SK-N-SH (cell line): ENCODE results near the gene PTPRJ. TPM values are rescaled to one million over a fixed set of nuclear protein-coding genes. Genes with fewer than 3 reads are reported as not detected.

Experiments used
- CTCF ChIA-PET: fragments of 300-600, 350-600 bp; formaldehyde crosslinking; extraction: SDS; loops from one replicate; lab custom pipeline; 2021; lab: Yijun Ruan, JAX
- POLR2A ChIA-PET: fragments of 350-600 bp; sonication (Branson Sonifier 250); formaldehyde crosslinking; extraction: SDS; loops from one replicate; lab custom pipeline; 2020; ENCODE audit warnings: antibody characterized with exemption, inconsistent platforms; lab: Yijun Ruan, JAX
- DNase-seq: peaks from one replicate; pipeline ENCODE4 v3.0.0; 2012
- H2AFZ ChIP-seq: fragments of 200-600 bp; sonication (generic); 2 replicates; pipeline ENCODE4 v1.8.1; 2016; ENCODE audit warnings: antibody characterized with exemption, mild to moderate bottlenecking, low read depth
- H3F3A ChIP-seq: fragments of 200-600 bp; sonication (generic); replicated peaks from 2 replicates; pipeline ENCODE3; 2016; ENCODE audit warnings: antibody characterized with exemption, mild to moderate bottlenecking; ENCODE audit not compliant: insufficient read depth
- H3K27ac ChIP-seq, 2 experiments: fragments of 200-500 bp in 1 of 2; fragments of 200-600 bp in 1 of 2; sonication (Bioruptor generic) in 1 of 2; sonication (generic), shearing (Covaris generic) in 1 of 2; 2 replicates each; pipeline versions ENCODE4 v1.5.1 to v1.6.1; 2014 to 2016; ENCODE audit warnings: low read depth in 2 of 2, inconsistent platforms in 1 of 2, low read length in 1 of 2, mild to moderate bottlenecking in 1 of 2, mixed read lengths in 1 of 2
- H3K27me3 ChIP-seq: fragments of 200-600 bp; sonication (generic), shearing (Covaris generic); 2 replicates; pipeline ENCODE4 v1.6.1; 2016; ENCODE audit warnings: mixed run types; ENCODE audit not compliant: insufficient read depth
- H3K36me3 ChIP-seq, 2 experiments: fragments of 200-500 bp in 1 of 2; fragments of 200-600 bp in 1 of 2; sonication (Bioruptor generic) in 1 of 2; sonication (generic) in 1 of 2; replicated peaks in 1 of 2; 2 replicates each; pipeline versions ENCODE3 to v1.5.1; 2014 to 2016; ENCODE audit warnings: low read length in 1 of 2, mild to moderate bottlenecking in 1 of 2; ENCODE audit not compliant: insufficient read depth in 2 of 2, control insufficient read depth in 1 of 2
- H3K4me1 ChIP-seq, 2 experiments: fragments of 200-500 bp in 1 of 2; fragments of 200-600 bp in 1 of 2; sonication (Bioruptor generic) in 1 of 2; sonication (generic), shearing (Covaris generic) in 1 of 2; 2 replicates each; pipeline versions ENCODE4 v1.5.1 to v1.6.1; 2014 to 2016; ENCODE audit warnings: low read depth in 1 of 2, low read length in 1 of 2, mixed run types in 1 of 2; ENCODE audit not compliant: insufficient read depth in 2 of 2, control insufficient read depth in 1 of 2
- H3K4me2 ChIP-seq: fragments of 200-600 bp; sonication (generic), shearing (Covaris generic); 2 replicates; pipeline ENCODE4 v1.6.1; 2017; ENCODE audit warnings: mixed run types
- H3K4me3 ChIP-seq, 2 experiments: fragments of 200-500 bp in 1 of 2; fragments of 200-600 bp in 1 of 2; sonication (Bioruptor generic) in 1 of 2; sonication (generic), shearing (Covaris generic) in 1 of 2; 2 replicates each; pipeline versions ENCODE4 v1.5.1 to v1.8.1; 2014 to 2016; ENCODE audit warnings: low read depth in 2 of 2, inconsistent platforms in 1 of 2, low read length in 1 of 2, mild to moderate bottlenecking in 1 of 2, mixed read lengths in 1 of 2, moderate library complexity in 1 of 2
- H3K79me2 ChIP-seq: fragments of 200-600 bp; sonication (generic); 2 replicates; pipeline ENCODE4 v1.8.1; 2017; ENCODE audit warnings: mild to moderate bottlenecking; ENCODE audit not compliant: insufficient read depth
- H3K9ac ChIP-seq: fragments of 200-600 bp; sonication (generic); 2 replicates; pipeline ENCODE4 v1.6.1; 2017; ENCODE audit warnings: mixed run types
- H3K9me2 ChIP-seq: fragments of 200-600 bp; sonication (generic); 2 replicates; pipeline ENCODE4 v1.6.1; 2017; ENCODE audit warnings: mixed run types
- H3K9me3 ChIP-seq: fragments of 200-600 bp; sonication (generic); 2 replicates; pipeline ENCODE4 v1.6.1; 2017; ENCODE audit warnings: mixed run types, mild to moderate bottlenecking, moderate library complexity
- H4K20me1 ChIP-seq: fragments of 200-600 bp; sonication (generic); 2 replicates; pipeline ENCODE4 v1.6.1; 2017; ENCODE audit warnings: mild to moderate bottlenecking, mixed run types; ENCODE audit not compliant: insufficient read depth
- CHD2 ChIP-seq: fragments of 150-350 bp; IDR thresholded peaks from 2 replicates; pipeline ENCODE4 v1.6.1; 2018; ENCODE audit warnings: low read length; ENCODE audit not compliant: partially characterized antibody
- ELF1 ChIP-seq: IDR thresholded peaks from 2 replicates; pipeline ENCODE4 v1.4.0; 2012
- EP300 ChIP-seq, 2 experiments: IDR thresholded peaks; 2 replicates each; pipeline versions ENCODE4 v1.4.0 to v1.6.1; 2012; ENCODE audit warnings: borderline replicate concordance in 1 of 2, low read depth in 1 of 2, low read length in 1 of 2
- FOXJ3 ChIP-seq: sonication (generic); formaldehyde crosslinking; IDR thresholded peaks from 2 replicates; pipeline ENCODE4 v1.5.1; 2020; ENCODE audit warnings: mild to moderate bottlenecking, missing genetic modification reagents
- FOXM1 ChIP-seq: IDR thresholded peaks from 2 replicates; pipeline ENCODE4 v1.4.0; 2012; ENCODE audit warnings: low read depth, mild to moderate bottlenecking
- GABPA ChIP-seq: IDR thresholded peaks from 2 replicates; pipeline ENCODE4 v1.4.0; 2012; ENCODE audit warnings: low read depth, mild to moderate bottlenecking
- GATA2 ChIP-seq: sonication (generic); formaldehyde crosslinking; IDR thresholded peaks from 2 replicates; pipeline ENCODE4 v1.5.0; 2020; ENCODE audit warnings: mild to moderate bottlenecking, missing genetic modification reagents
- MEF2A ChIP-seq: IDR thresholded peaks from 2 replicates; pipeline ENCODE4 v1.4.0; 2012; ENCODE audit warnings: low read depth, borderline replicate concordance
- MXI1 ChIP-seq: IDR thresholded peaks from 2 replicates; pipeline ENCODE4 v1.6.1; 2012; ENCODE audit warnings: mild to moderate bottlenecking, low read depth, low read length, improper control_type of control experiment
- NFIC ChIP-seq: IDR thresholded peaks from 2 replicates; pipeline ENCODE4 v1.4.0; 2012; ENCODE audit warnings: borderline replicate concordance
- PBX3 ChIP-seq: IDR thresholded peaks from 2 replicates; pipeline ENCODE4; 2012
- RAD21 ChIP-seq: IDR thresholded peaks from 2 replicates; pipeline ENCODE4 v1.6.1; 2012; ENCODE audit warnings: mild to moderate bottlenecking, low read length
- RCOR1 ChIP-seq: fragments of 150-350 bp; IDR thresholded peaks from 2 replicates; pipeline ENCODE4 v1.6.1; 2017; ENCODE audit warnings: antibody characterized with exemption, low read length
- RFX5 ChIP-seq: IDR thresholded peaks from 2 replicates; pipeline ENCODE4 v1.6.1; 2012; ENCODE audit warnings: mild to moderate bottlenecking, improper control_type of control experiment, low read length
- RXRA ChIP-seq: IDR thresholded peaks from 2 replicates; pipeline ENCODE4 v1.4.0; 2012; ENCODE audit warnings: low read depth, mild to moderate bottlenecking, borderline replicate concordance
- SMC3 ChIP-seq: IDR thresholded peaks from 2 replicates; pipeline ENCODE4 v1.6.1; 2012; ENCODE audit warnings: low read depth, low read length, improper control_type of control experiment
- TAF1 ChIP-seq: IDR thresholded peaks from 2 replicates; pipeline ENCODE4 v1.6.1; 2012; ENCODE audit warnings: low read depth, mild to moderate bottlenecking, low read length, moderate library complexity, borderline replicate concordance
- TCF12 ChIP-seq: IDR thresholded peaks from 2 replicates; pipeline ENCODE4 v1.4.0; 2012
- TEAD4 ChIP-seq: IDR thresholded peaks from 2 replicates; pipeline ENCODE4 v1.4.0; 2012; ENCODE audit warnings: mild to moderate bottlenecking, borderline replicate concordance; ENCODE audit not compliant: insufficient read depth
- USF1 ChIP-seq: IDR thresholded peaks from 2 replicates; pipeline ENCODE4 v1.4.0; 2012; ENCODE audit warnings: low read depth, borderline replicate concordance
- USF2 ChIP-seq: fragments of 150-350 bp; IDR thresholded peaks from 2 replicates; pipeline ENCODE4 v1.6.1; 2017; ENCODE audit warnings: antibody characterized with exemption, low read length, low read depth, borderline replicate concordance
- WGBS: methylation state at CpG from one replicate; pipeline ENCODE4 v1.1.6; 2017; ENCODE audit warnings: low lambda C conversion rate; 5-methylcytosine and 5-hydroxymethylcytosine counted together
- polyA plus RNA-seq, 3 experiments: library from polyadenylated mRNA; depleted of rRNA; stranded (reverse); fragments of >200 nt; gene quantifications; 2 replicates each; pipeline ENCODE4 v1.2.3, GENCODE V29; 2012

Gene PTPRJ
- polyA plus RNA-seq, 1 of the 3 experiments (the other 2 are of a cell fraction): 4.5 TPM

- H3K4me3 ChIP-seq: no peak overlapping the region
- no peaks in the 10 kb centered on the region for H3K79me2 ChIP-seq
- ChIA-PET POLR2A (no interaction called here), CTCF (no interaction called here)
- no peak for DNase-seq
- no peaks in the 10 kb centered on the region for H3K9me3 ChIP-seq
- H3K27me3 ChIP-seq: no peaks in the 10 kb centered on the region
- H4K20me1 ChIP-seq: no peaks in the 10 kb centered on the region
- no peak for TF ChIP-seq RFX5
- TF ChIP-seq SMC3: no peak
- no peak for TF ChIP-seq CHD2
- TF ChIP-seq TEAD4: no peak
- no peak overlapping the region for H3K4me2 ChIP-seq
- no peak overlapping the region for H3K9ac ChIP-seq
- no peaks in the 10 kb centered on the region for H3F3A ChIP-seq
- H3K36me3 ChIP-seq: peaks cover 22 to 29% of the 10 kb centered on the region in 2 experiments
- H3K27ac ChIP-seq: no peak overlapping the region
- no peak overlapping the region for H2AFZ ChIP-seq
- H3K4me1 ChIP-seq: peaks cover 0 to 3% of the 10 kb centered on the region in 2 experiments; a peak in 1 of 4 replicates
- no peaks in the 10 kb centered on the region for H3K9me2 ChIP-seq
- 89% methylated on average over 6 of the region's 6 CpGs for WGBS
Measured at GRCh38 chr11:48167380-48167779, 187.0 kb downstream of the PTPRJ start.

GRCh38 chr11:48168815-48169214 is 188.5 kb downstream of the PTPRJ start:
- no peak overlapping the region for H2AFZ ChIP-seq
- no peaks in the 10 kb centered on the region for H4K20me1 ChIP-seq
- TF ChIP-seq MEF2A (no peak), GATA2 (no peak)
- 96% methylated on average over 6 of the region's 6 CpGs for WGBS
- H3K9me3 ChIP-seq: no peaks in the 10 kb centered on the region
- peaks cover 0 to 3% of the 10 kb centered on the region in 2 experiments; a peak in 2 of 4 replicates for H3K4me1 ChIP-seq
- no peaks in the 10 kb centered on the region for H3K9me2 ChIP-seq
- H3F3A ChIP-seq: no peaks in the 10 kb centered on the region
- H3K27me3 ChIP-seq: no peaks in the 10 kb centered on the region
- H3K4me2 ChIP-seq: no peak overlapping the region
- ChIA-PET CTCF (interaction anchor here (1.0 kb wide), 1 partner anchor 1826 kb away, joined by 3 read pairs; no protein-coding TSS in a partner anchor), POLR2A (no interaction called here)
- DNase-seq: no peak
- no peak overlapping the region for H3K9ac ChIP-seq
- no peaks in the 10 kb centered on the region for H3K79me2 ChIP-seq
- no peak overlapping the region for H3K27ac ChIP-seq
- no peak overlapping the region for H3K4me3 ChIP-seq
- H3K36me3 ChIP-seq: peaks cover 20 to 27% of the 10 kb centered on the region in 2 experiments

GRCh38 chr11:48169259-48169658 is 188.9 kb downstream of the PTPRJ start:
- H3K4me3 ChIP-seq: no peak overlapping the region
- CTCF ChIA-PET: interaction anchor here (1.0 to 1.4 kb wide), 2 partner anchors 138 to 1826 kb away, joined by 3 to 5 read pairs; no protein-coding TSS in a partner anchor
- no peak overlapping the region for H2AFZ ChIP-seq
- 92% methylated on average over 5 of the region's 6 CpGs for WGBS
- H3K9me3 ChIP-seq: no peaks in the 10 kb centered on the region
- no peaks in the 10 kb centered on the region for H3K79me2 ChIP-seq
- no peak for TF ChIP-seq RCOR1
- no peak for TF ChIP-seq GABPA
- TF ChIP-seq ELF1: no peak
- TF ChIP-seq PBX3: no peak
- no peak for TF ChIP-seq FOXJ3 (CRISPR knock-in tag)
- TF ChIP-seq FOXM1: no peak
- TF ChIP-seq RAD21: no peak
- no peak for TF ChIP-seq MXI1
- TF ChIP-seq NFIC: no peak
- TF ChIP-seq EP300 (IDR thresholded peaks at IDR 0.05; ENCODE audit: borderline replicate concordance in 1 of 2, low read depth in 1 of 2, low read length in 1 of 2): no peak
- no peak for TF ChIP-seq RXRA
- no peak for TF ChIP-seq TEAD4
- TF ChIP-seq USF2: no peak
- no peak for TF ChIP-seq TCF12
- no peak for TF ChIP-seq TAF1
- TF ChIP-seq USF1: no peak
- no peak for TF ChIP-seq GATA2
- no peaks in the 10 kb centered on the region for H3K9me2 ChIP-seq
- H3K27me3 ChIP-seq: no peaks in the 10 kb centered on the region
- no peak overlapping the region for H3K27ac ChIP-seq
- peaks cover 17 to 24% of the 10 kb centered on the region in 2 experiments for H3K36me3 ChIP-seq
- peaks cover 0 to 3% of the 10 kb centered on the region in 2 experiments; a peak in 2 of 4 replicates for H3K4me1 ChIP-seq
- no peaks in the 10 kb centered on the region for H4K20me1 ChIP-seq
- POLR2A ChIA-PET: no interaction called here
- no peak overlapping the region for H3K4me2 ChIP-seq
- DNase-seq: no peak
- no peaks in the 10 kb centered on the region for H3F3A ChIP-seq
- H3K9ac ChIP-seq: no peak overlapping the region
